MM.1S (cell line): ENCODE measurements around the gene PGLYRP1.

Source experiments
- CTCF ChIP-seq: fragments of 300-600 bp; sonication (generic); IDR thresholded peaks from 2 replicates; pipeline ENCODE4 v1.5.1; 2016; ENCODE audit warnings: antibody characterized with exemption, low read length, mixed read lengths
- EZH2phosphoT487 ChIP-seq: fragments of 300-600 bp; sonication (generic); IDR thresholded peaks from 2 replicates; pipeline ENCODE4 v1.6.1; 2018; ENCODE audit warnings: antibody characterized with exemption, low read length

- TF ChIP-seq CTCF, result no peak
- TF ChIP-seq EZH2phosphoT487, result no peak
These were observed 47.0 kb upstream of the PGLYRP1 start for GRCh38 chr19:46069806-46070341.
